WTC11 (cell line): Measurements from ENCODE around the gene HOXA5. TPM values are rescaled to one million over a fixed set of nuclear protein-coding genes. Genes with fewer than 3 reads are reported as not detected.

ENCODE experiments used
- ATAC-seq: fragments of 200-7000 bp; cut with Tn5 transposase; 2 replicates; pipeline ENCODE4 v1.10.0; 2021; ENCODE audit warnings: mild to moderate bottlenecking, moderate library complexity
- CTCF ChIA-PET: fragments of 300-600 bp; sonication (Branson Sonifier 250); formaldehyde crosslinking; loops from one replicate; lab custom pipeline; 2021; ENCODE audit warnings: antibody characterized with exemption; lab: Charles Lee
- POLR2A ChIA-PET: fragments of 350-600 bp; sonication (Branson Sonifier 250); formaldehyde crosslinking; loops from one replicate; lab custom pipeline; 2021; ENCODE audit warnings: antibody characterized with exemption; lab: Charles Lee
- DNase-seq: peaks from one replicate; pipeline ENCODE4 v3.0.0; 2021; ENCODE audit warnings: low spot score
- H3K27ac Mint-ChIP-seq: 2 replicates; pipeline ENCODE4 v1.8.0; 2021; ENCODE audit warnings: mixed read lengths
- H3K27me3 Mint-ChIP-seq: 2 replicates; pipeline ENCODE4 v1.8.0; 2021; ENCODE audit warnings: low read depth, mild to moderate bottlenecking, moderate library complexity, mixed read lengths
- H3K36me3 Mint-ChIP-seq: 2 replicates; pipeline ENCODE4 v1.8.0; 2021; ENCODE audit warnings: mixed read lengths
- H3K4me1 Mint-ChIP-seq: 2 replicates; pipeline ENCODE4 v1.8.0; 2022; ENCODE audit warnings: mixed read lengths
- H3K4me3 Mint-ChIP-seq: 2 replicates; pipeline ENCODE4 v1.8.0; 2021; ENCODE audit warnings: mild to moderate bottlenecking, moderate library complexity, mixed read lengths
- H3K9me3 Mint-ChIP-seq: 2 replicates; pipeline ENCODE4 v1.8.0; 2021; ENCODE audit warnings: mixed read lengths
- AR ChIP-seq: fragments of 250-450 bp; sonication (Bioruptor Pico); IDR thresholded peaks from 2 replicates; pipeline ENCODE4 v1.9.0; 2021; ENCODE audit warnings: mild to moderate bottlenecking
- ARID4B ChIP-seq: sonication (generic); formaldehyde crosslinking; IDR thresholded peaks from 2 replicates; pipeline ENCODE4 v1.8.0; 2023; ENCODE audit warnings: missing genetic modification reagents, mild to moderate bottlenecking, borderline replicate concordance
- ATF2 ChIP-seq: sonication (generic); formaldehyde crosslinking; IDR thresholded peaks from 2 replicates; pipeline ENCODE4 v1.8.1; 2022; ENCODE audit warnings: low read depth, missing genetic modification reagents, borderline replicate concordance
- E2F4 ChIP-seq: sonication (generic); formaldehyde crosslinking; IDR thresholded peaks from 2 replicates; pipeline ENCODE4 v1.8.1; 2022; ENCODE audit warnings: low read depth, mild to moderate bottlenecking, moderate library complexity, missing genetic modification reagents, borderline replicate concordance
- FOXK1 ChIP-seq: sonication (generic); formaldehyde crosslinking; IDR thresholded peaks from 2 replicates; pipeline ENCODE4 v1.8.0; 2022; ENCODE audit warnings: mild to moderate bottlenecking, moderate library complexity, missing genetic modification reagents
- FOXP1 ChIP-seq: sonication (generic); formaldehyde crosslinking; IDR thresholded peaks from 2 replicates; pipeline ENCODE4 v1.8.0; 2022; ENCODE audit warnings: missing genetic modification reagents, mild to moderate bottlenecking, moderate library complexity, borderline replicate concordance
- HMGXB4 ChIP-seq: sonication (generic); formaldehyde crosslinking; IDR thresholded peaks from 2 replicates; pipeline ENCODE4 v1.8.1; 2023; ENCODE audit warnings: mild to moderate bottlenecking, moderate library complexity, missing genetic modification reagents
- IRF2 ChIP-seq: sonication (generic); formaldehyde crosslinking; IDR thresholded peaks from 2 replicates; pipeline ENCODE4 v1.8.0; 2022; ENCODE audit warnings: low read depth, missing genetic modification reagents, borderline replicate concordance
- MYBL2 ChIP-seq: sonication (generic); formaldehyde crosslinking; IDR thresholded peaks from 2 replicates; pipeline ENCODE4 v1.8.1; 2023; ENCODE audit warnings: mild to moderate bottlenecking, moderate library complexity, missing genetic modification reagents
- NFE2L1 ChIP-seq: sonication (generic); formaldehyde crosslinking; IDR thresholded peaks from 2 replicates; pipeline ENCODE4 v1.8.1; 2023; ENCODE audit warnings: missing genetic modification reagents
- NR2C2 ChIP-seq: sonication (generic); formaldehyde crosslinking; IDR thresholded peaks from 2 replicates; pipeline ENCODE4 v1.8.0; 2022; ENCODE audit warnings: mild to moderate bottlenecking, missing genetic modification reagents
- PREB ChIP-seq: sonication (generic); formaldehyde crosslinking; IDR thresholded peaks from 2 replicates; pipeline ENCODE4 v1.8.1; 2022; ENCODE audit warnings: mild to moderate bottlenecking, missing genetic modification reagents, moderate library complexity, borderline replicate concordance
- PRRX2 ChIP-seq: fragments of 250-450 bp; sonication (Bioruptor Pico); IDR thresholded peaks from 2 replicates; pipeline ENCODE4 v1.8.0; 2021; ENCODE audit warnings: mild to moderate bottlenecking
- RORB ChIP-seq: fragments of 250-450 bp; sonication (Bioruptor Pico); IDR thresholded peaks from 2 replicates; pipeline ENCODE4 v1.9.0; 2021; ENCODE audit warnings: mild to moderate bottlenecking
- total RNA-seq: library from RNA; stranded (reverse); gene quantifications from 3 replicates; pipeline ENCODE4 v1.2.3, GENCODE V29; 2021

HOXA5 gene
- total RNA-seq, 1 experiment from 2014 or later = not detected

- Mint-ChIP-seq H3K4me1 (peaks cover 28% of the 10 kb centered on the region), H3K27ac (no peak overlapping the region), H3K27me3 (peaks cover 100% of the 10 kb centered on the region), H3K9me3 (no peaks in the 10 kb centered on the region), H3K36me3 (peaks cover 3% of the 10 kb centered on the region), H3K4me3 (no peak overlapping the region)
- ATAC-seq = no peak
- TF ChIP-seq E2F4 (CRISPR knock-in tag) (no peak), ATF2 (CRISPR knock-in tag) (no peak), HMGXB4 (no peak), MYBL2 (CRISPR knock-in tag) (no peak), NR2C2 (CRISPR knock-in tag) (no peak), RORB (CRISPR knock-in tag) (no peak), PRRX2 (CRISPR knock-in tag) (no peak), ARID4B (CRISPR knock-in tag) (no peak), AR (CRISPR knock-in tag) (no peak), IRF2 (CRISPR knock-in tag) (no peak), PREB (CRISPR knock-in tag) (no peak), NFE2L1 (CRISPR knock-in tag) (no peak), FOXK1 (CRISPR knock-in tag) (no peak), FOXP1 (no peak)
- DNase-seq = no peak
- POLR2A ChIA-PET = no interaction called here
- CTCF ChIA-PET = interaction anchor here (1.1 to 4.0 kb wide), 4 partner anchors 9 to 30 kb away, joined by 4 to 74 read pairs (median 11); partner anchors contain the start of gene HOXA5
These were observed 9.4 kb upstream of the HOXA5 start for GRCh38 chr7:27152816-27153442.
